Measurements from ENCODE around the gene ATP6AP2.
"Not testable (repeated sequence)": the region's sequence is repeated elsewhere in the genome, so short reads cannot be mapped to it uniquely, and the experiment has no call there.

The ATP6AP2 gene

DNA sequence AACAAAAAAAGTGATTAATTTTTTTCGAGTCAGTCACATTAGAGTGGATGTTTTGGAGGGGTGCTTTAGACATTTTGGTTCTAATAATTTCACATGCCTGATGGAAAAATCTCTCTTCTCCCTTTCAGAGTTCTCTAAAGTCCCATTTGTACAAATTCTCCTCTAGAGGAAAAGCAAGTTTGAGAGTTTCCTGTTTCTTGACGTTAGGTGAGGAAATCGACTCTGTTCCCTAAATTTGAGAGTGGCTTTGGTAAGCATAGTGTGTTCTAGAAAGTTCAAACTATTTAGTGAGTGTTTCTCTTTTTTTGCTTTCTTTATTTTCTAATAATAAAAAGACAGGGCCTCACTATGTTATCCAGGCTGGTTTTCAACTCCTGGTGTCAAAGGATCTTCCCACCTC, 1.6 kb upstream of the ATP6AP2 start:
- Histone ChIP-seq H3K4ac (ENCODE audit: low read depth, low read length) (no peak overlapping the region), H3K79me1 (ENCODE audit: low read length) (peaks cover 2% of the 10 kb centered on the region), H3K27ac (ENCODE audit: low read depth, low read length) (no peak overlapping the region), H3K23ac (ENCODE audit: low read length) (no peak overlapping the region), H2BK120ac (ENCODE audit: low read depth, low read length) (no peak overlapping the region), H3K9ac (ENCODE audit: low read length) (no peak overlapping the region), H3K36me3 (ENCODE audit: control insufficient read depth, insufficient read depth, low read length) (no peaks in the 10 kb centered on the region), H3K27me3 (ENCODE audit: insufficient read depth, low read length, poor library complexity) (no peaks in the 10 kb centered on the region), H3K56ac (ENCODE audit: low read length) (no peak overlapping the region), H2AK5ac (ENCODE audit: low read length) (no peak overlapping the region), H2BK15ac (replicated peaks; ENCODE audit: low read depth) (no peak overlapping the region), H3K4me1 (ENCODE audit: control insufficient read depth, low read depth, low read length) (no peaks in the 10 kb centered on the region), H2BK5ac (ENCODE audit: low read length) (no peak overlapping the region), H3K18ac (ENCODE audit: low read length) (no peak overlapping the region), H4K8ac (ENCODE audit: low read depth, low read length) (no peak overlapping the region), H3K4me2 (ENCODE audit: low read length) (no peak overlapping the region), H4K5ac (ENCODE audit: low read length) (no peak overlapping the region), H3K4me3 (ENCODE audit: low read length) (no peak overlapping the region), H3K79me2 (ENCODE audit: control insufficient read depth, insufficient read depth, low read length) (peaks cover 7% of the 10 kb centered on the region)
- DNase-seq: no peak
- WGBS (ENCODE audit: extremely low coverage, insufficient coverage, low lambda C conversion rate): no CpG with 5 or more reads among the region's 3 CpGs

DNA sequence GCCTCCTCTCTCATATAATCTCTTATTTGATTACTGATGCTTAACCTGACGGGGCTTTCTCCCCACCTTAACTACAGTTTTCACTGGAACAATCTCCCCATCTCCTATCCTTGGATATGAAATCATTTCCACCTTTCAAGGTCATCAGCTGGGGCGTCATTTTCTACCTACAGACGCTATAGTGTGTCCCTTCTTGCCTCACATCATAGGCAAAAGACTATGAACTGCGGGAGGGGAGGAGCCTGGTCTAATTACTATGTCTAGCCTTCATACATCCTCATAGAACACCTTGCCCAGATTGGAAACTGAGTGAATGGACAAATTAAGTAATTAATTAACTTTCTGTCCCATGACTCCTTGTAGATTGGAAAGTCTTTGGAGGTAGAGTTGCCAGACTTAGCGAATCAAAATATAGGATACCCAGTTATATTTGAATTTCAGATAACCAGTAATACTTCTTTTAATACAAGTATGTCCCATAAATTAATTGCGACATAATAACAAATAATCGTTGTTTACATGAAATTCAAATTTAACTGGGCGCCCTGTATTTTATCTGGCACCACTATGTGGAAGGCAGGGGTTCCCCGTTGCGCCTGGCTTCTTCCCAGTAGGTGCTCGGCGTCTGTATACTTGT, 752 bp upstream of the ATP6AP2 start:
- H4K5ac ChIP-seq (ENCODE audit: low read length): no peak overlapping the region
- no peak for DNase-seq
- WGBS (ENCODE audit: extremely low coverage, insufficient coverage, low lambda C conversion rate): no CpG with 5 or more reads among the region's 12 CpGs
- no peak overlapping the region for H2BK5ac ChIP-seq (ENCODE audit: low read length)
- peaks cover 7% of the 10 kb centered on the region for H3K79me2 ChIP-seq (ENCODE audit: control insufficient read depth, insufficient read depth, low read length)
- H4K8ac ChIP-seq (ENCODE audit: low read depth, low read length): no peak overlapping the region
- peak overlapping the region; percentile 11 for H3K4me2 ChIP-seq (ENCODE audit: low read length)
- no peak overlapping the region for H3K27ac ChIP-seq (ENCODE audit: low read depth, low read length)
- no peak overlapping the region for H2BK120ac ChIP-seq (ENCODE audit: low read depth, low read length)
- peak overlapping the region; percentile 76 for H3K9ac ChIP-seq (ENCODE audit: low read length)
- H3K23ac ChIP-seq (ENCODE audit: low read length): no peak overlapping the region
- H3K36me3 ChIP-seq (ENCODE audit: control insufficient read depth, insufficient read depth, low read length): no peaks in the 10 kb centered on the region
- peaks cover 2% of the 10 kb centered on the region for H3K79me1 ChIP-seq (ENCODE audit: low read length)
- no peak overlapping the region for H3K18ac ChIP-seq (ENCODE audit: low read length)
- no peak overlapping the region for H2AK5ac ChIP-seq (ENCODE audit: low read length)
- peak overlapping the region; percentile 86 for H3K56ac ChIP-seq (ENCODE audit: low read length)
- H3K4me1 ChIP-seq (ENCODE audit: control insufficient read depth, low read depth, low read length): no peaks in the 10 kb centered on the region
- H2BK15ac ChIP-seq (replicated peaks; ENCODE audit: low read depth): no peak overlapping the region
- peak overlapping the region; percentile 75 for H3K4me3 ChIP-seq (ENCODE audit: low read length)
- H3K27me3 ChIP-seq (ENCODE audit: insufficient read depth, low read length, poor library complexity): no peaks in the 10 kb centered on the region
- H3K4ac ChIP-seq (ENCODE audit: low read depth, low read length): no peak overlapping the region

DNA sequence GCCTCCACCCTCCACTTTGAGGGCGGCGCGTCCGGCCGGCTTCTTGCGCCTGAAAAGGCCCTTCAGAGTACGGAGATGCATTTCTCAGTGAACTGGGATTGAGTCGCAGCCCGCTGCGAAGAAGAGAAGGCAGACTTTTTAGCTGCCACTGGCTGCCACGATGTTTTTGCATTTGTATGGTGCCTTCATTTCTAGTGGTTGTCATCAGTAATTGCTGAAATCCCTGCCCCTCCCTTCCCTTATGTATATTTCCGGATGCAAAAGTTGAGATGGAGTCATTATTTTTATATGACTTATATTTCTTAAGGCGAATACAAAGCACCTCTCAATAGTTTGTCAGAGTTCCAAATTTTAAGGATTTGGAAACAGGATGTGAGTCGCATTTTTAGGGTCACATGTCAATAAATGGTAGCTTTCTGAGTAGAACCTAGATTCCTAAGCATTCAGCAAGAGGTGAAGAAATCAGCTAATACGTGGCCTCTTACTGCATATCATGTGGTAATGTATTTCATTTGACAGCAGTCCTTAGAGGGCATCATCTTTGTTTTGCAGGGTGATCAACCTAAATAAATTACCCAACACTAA, 658 bp downstream of the ATP6AP2 start:
- Histone ChIP-seq H3K18ac (ENCODE audit: low read length) (no peak overlapping the region), H3K27me3 (ENCODE audit: insufficient read depth, low read length, poor library complexity) (no peaks in the 10 kb centered on the region), H2BK5ac (ENCODE audit: low read length) (no peak overlapping the region), H3K4me3 (ENCODE audit: low read length) (peak overlapping the region; percentile 45), H3K56ac (ENCODE audit: low read length) (peak overlapping the region; percentile 85), H4K5ac (ENCODE audit: low read length) (no peak overlapping the region), H3K4ac (ENCODE audit: low read depth, low read length) (no peak overlapping the region), H3K36me3 (ENCODE audit: control insufficient read depth, insufficient read depth, low read length) (no peaks in the 10 kb centered on the region), H3K27ac (ENCODE audit: low read depth, low read length) (no peak overlapping the region), H3K79me1 (ENCODE audit: low read length) (peaks cover 2% of the 10 kb centered on the region), H3K79me2 (ENCODE audit: control insufficient read depth, insufficient read depth, low read length) (peaks cover 7% of the 10 kb centered on the region), H3K23ac (ENCODE audit: low read length) (no peak overlapping the region), H2AK5ac (ENCODE audit: low read length) (no peak overlapping the region), H4K8ac (ENCODE audit: low read depth, low read length) (no peak overlapping the region), H3K4me2 (ENCODE audit: low read length) (peak overlapping the region; percentile 46), H3K9ac (ENCODE audit: low read length) (peak overlapping the region; percentile 70), H2BK120ac (ENCODE audit: low read depth, low read length) (no peak overlapping the region), H3K4me1 (ENCODE audit: control insufficient read depth, low read depth, low read length) (no peaks in the 10 kb centered on the region), H2BK15ac (replicated peaks; ENCODE audit: low read depth) (no peak overlapping the region)
- no peak for DNase-seq
- WGBS (ENCODE audit: extremely low coverage, insufficient coverage, low lambda C conversion rate): no CpG with 5 or more reads among the region's 15 CpGs

DNA sequence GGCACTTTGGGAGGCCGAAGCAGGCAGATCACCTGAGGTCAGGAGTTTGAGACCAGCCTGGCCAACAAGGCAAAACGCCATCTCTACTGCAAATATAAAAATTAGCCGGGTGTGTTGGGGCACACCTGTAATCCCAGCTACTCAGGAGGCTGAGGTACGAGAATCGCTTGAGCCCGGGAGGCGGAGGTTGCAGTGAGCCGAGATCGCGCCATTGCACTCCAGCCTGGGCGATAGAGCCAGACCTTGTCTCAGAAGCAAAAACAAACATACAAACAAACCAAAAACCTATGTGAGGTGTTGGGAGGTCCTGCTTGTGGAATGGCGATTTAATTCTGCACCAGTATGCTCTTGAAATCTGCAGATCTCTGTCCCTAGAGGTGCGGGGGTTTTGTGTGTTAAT, 1.4 kb downstream of the ATP6AP2 start:
- not testable (repeated sequence) for H3K4me2 ChIP-seq (ENCODE audit: low read length); H4K5ac ChIP-seq (ENCODE audit: low read length); H4K8ac ChIP-seq (ENCODE audit: low read depth, low read length); H3K4me1 ChIP-seq (ENCODE audit: control insufficient read depth, low read depth, low read length); H2BK120ac ChIP-seq (ENCODE audit: low read depth, low read length); H2BK5ac ChIP-seq (ENCODE audit: low read length); H3K79me1 ChIP-seq (ENCODE audit: low read length); H3K9ac ChIP-seq (ENCODE audit: low read length); H2AK5ac ChIP-seq (ENCODE audit: low read length); H3K36me3 ChIP-seq (ENCODE audit: control insufficient read depth, insufficient read depth, low read length); H3K56ac ChIP-seq (ENCODE audit: low read length); H2BK15ac ChIP-seq (replicated peaks; ENCODE audit: low read depth); H3K4ac ChIP-seq (ENCODE audit: low read depth, low read length); H3K4me3 ChIP-seq (ENCODE audit: low read length); DNase-seq; H3K18ac ChIP-seq (ENCODE audit: low read length); H3K79me2 ChIP-seq (ENCODE audit: control insufficient read depth, insufficient read depth, low read length); H3K27ac ChIP-seq (ENCODE audit: low read depth, low read length); H3K23ac ChIP-seq (ENCODE audit: low read length); H3K27me3 ChIP-seq (ENCODE audit: insufficient read depth, low read length, poor library complexity)
- WGBS (ENCODE audit: extremely low coverage, insufficient coverage, low lambda C conversion rate): no CpG with 5 or more reads among the region's 13 CpGs

DNA sequence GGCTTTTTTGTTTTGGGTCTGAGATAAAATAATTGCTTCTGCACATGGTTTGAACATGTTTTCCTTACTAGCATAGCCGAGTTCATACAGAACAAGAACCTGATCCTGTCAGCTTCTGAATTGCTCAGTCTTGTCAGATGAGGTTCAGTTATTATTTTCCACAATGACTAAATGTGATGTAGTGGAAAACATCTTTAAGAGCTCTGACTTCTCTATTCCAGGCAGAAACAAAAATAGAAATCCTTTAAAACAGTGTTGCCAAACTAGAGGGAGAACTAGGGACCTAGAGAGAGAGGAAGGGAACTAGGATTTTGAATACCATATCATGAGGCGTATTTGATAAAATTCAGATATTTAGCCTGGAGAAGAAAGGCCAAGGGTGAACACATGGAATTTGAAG, 2.0 kb downstream of the ATP6AP2 start:
- no peak overlapping the region for H3K18ac ChIP-seq (ENCODE audit: low read length)
- WGBS (ENCODE audit: extremely low coverage, insufficient coverage, low lambda C conversion rate): no CpG with 5 or more reads among the region's 2 CpGs
- H3K79me2 ChIP-seq (ENCODE audit: control insufficient read depth, insufficient read depth, low read length): peaks cover 7% of the 10 kb centered on the region
- H3K9ac ChIP-seq (ENCODE audit: low read length): no peak overlapping the region
- no peak overlapping the region for H3K4me2 ChIP-seq (ENCODE audit: low read length)
- H2BK15ac ChIP-seq (replicated peaks; ENCODE audit: low read depth): no peak overlapping the region
- H4K5ac ChIP-seq (ENCODE audit: low read length): no peak overlapping the region
- H3K36me3 ChIP-seq (ENCODE audit: control insufficient read depth, insufficient read depth, low read length): no peaks in the 10 kb centered on the region
- H4K8ac ChIP-seq (ENCODE audit: low read depth, low read length): no peak overlapping the region
- H2AK5ac ChIP-seq (ENCODE audit: low read length): no peak overlapping the region
- no peak overlapping the region for H3K23ac ChIP-seq (ENCODE audit: low read length)
- H2BK120ac ChIP-seq (ENCODE audit: low read depth, low read length): no peak overlapping the region
- no peaks in the 10 kb centered on the region for H3K4me1 ChIP-seq (ENCODE audit: control insufficient read depth, low read depth, low read length)
- H3K27ac ChIP-seq (ENCODE audit: low read depth, low read length): no peak overlapping the region
- H2BK5ac ChIP-seq (ENCODE audit: low read length): no peak overlapping the region
- no peak overlapping the region for H3K4me3 ChIP-seq (ENCODE audit: low read length)
- no peaks in the 10 kb centered on the region for H3K27me3 ChIP-seq (ENCODE audit: insufficient read depth, low read length, poor library complexity)
- peaks cover 2% of the 10 kb centered on the region for H3K79me1 ChIP-seq (ENCODE audit: low read length)
- no peak overlapping the region for H3K4ac ChIP-seq (ENCODE audit: low read depth, low read length)
- H3K56ac ChIP-seq (ENCODE audit: low read length): no peak overlapping the region
- DNase-seq: no peak

DNA sequence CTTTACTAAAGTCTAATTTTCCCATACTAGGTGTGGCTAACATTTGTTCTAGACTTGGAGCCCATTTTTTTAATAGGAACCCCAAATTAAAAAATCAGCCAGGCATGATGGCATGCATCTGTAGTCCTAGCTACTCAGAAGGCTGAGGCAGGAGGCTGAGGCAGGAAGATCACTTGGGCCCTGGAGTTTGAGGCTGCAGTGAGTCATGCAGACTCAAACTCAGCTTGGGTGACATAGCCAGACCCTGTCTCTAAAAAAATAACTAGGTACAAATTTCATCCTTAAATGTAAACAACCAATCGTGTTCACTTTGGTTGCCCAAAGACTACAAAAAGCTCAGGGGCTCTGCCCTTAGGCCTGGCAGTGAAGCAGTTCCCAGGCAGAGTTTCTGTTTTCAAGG, 6.9 kb downstream of the ATP6AP2 start:
- H3K27me3 ChIP-seq (ENCODE audit: insufficient read depth, low read length, poor library complexity); H3K36me3 ChIP-seq (ENCODE audit: control insufficient read depth, insufficient read depth, low read length); H4K5ac ChIP-seq (ENCODE audit: low read length); H3K9ac ChIP-seq (ENCODE audit: low read length); DNase-seq; H2AK5ac ChIP-seq (ENCODE audit: low read length); H2BK15ac ChIP-seq (replicated peaks; ENCODE audit: low read depth); H2BK5ac ChIP-seq (ENCODE audit: low read length); H3K79me2 ChIP-seq (ENCODE audit: control insufficient read depth, insufficient read depth, low read length); H3K4me2 ChIP-seq (ENCODE audit: low read length); H3K18ac ChIP-seq (ENCODE audit: low read length); H2BK120ac ChIP-seq (ENCODE audit: low read depth, low read length); H3K79me1 ChIP-seq (ENCODE audit: low read length); H3K4me3 ChIP-seq (ENCODE audit: low read length); H4K8ac ChIP-seq (ENCODE audit: low read depth, low read length); H3K23ac ChIP-seq (ENCODE audit: low read length); H3K56ac ChIP-seq (ENCODE audit: low read length); H3K4ac ChIP-seq (ENCODE audit: low read depth, low read length); H3K27ac ChIP-seq (ENCODE audit: low read depth, low read length); H3K4me1 ChIP-seq (ENCODE audit: control insufficient read depth, low read depth, low read length): not testable (repeated sequence)
- WGBS (ENCODE audit: extremely low coverage, insufficient coverage, low lambda C conversion rate): no CpG with 5 or more reads among the region's 1 CpG
